Astrocyte of the hippocampus (primary cell): ENCODE results near the gene CCNL2.
"Not testable (repeated sequence)": the region's sequence is repeated elsewhere in the genome, so short reads cannot be mapped to it uniquely, and the experiment has no call there.

Experiments used
- DNase-seq: peaks from one replicate; pipeline ENCODE4 v3.0.0; 2011; ENCODE audit warnings: low read depth, low spot score

CCNL2 gene

GRCh38 chr1:1399187-1399871 lies at the start of gene CCNL2:
CCNL2 (minus strand) TSS chr1:1399335; CDS start chr1:1399306, 29 bp downstream.
- DNase-seq: peak; percentile 100

- not testable (repeated sequence) for DNase-seq
Measured at GRCh38 chr1:1446631-1447030, 47.5 kb upstream of the CCNL2 start.

GRCh38 chr1:1442069-1442770 lies 43.1 kb upstream of the CCNL2 start:
- DNase-seq: no peak

GRCh38 chr1:1441002-1441888 lies 42.1 kb upstream of the CCNL2 start:
- DNase-seq: peak; percentile 68

- no peak for DNase-seq
Measured at GRCh38 chr1:1440262-1441001, 41.3 kb upstream of the CCNL2 start.

- DNase-seq: no peak
Measured at GRCh38 chr1:1439546-1440261, 40.6 kb upstream of the CCNL2 start.

- DNase-seq: no peak
Measured at GRCh38 chr1:1438531-1439381, 39.6 kb upstream of the CCNL2 start.

GRCh38 chr1:1437904-1438376 lies 38.8 kb upstream of the CCNL2 start:
- DNase-seq: no peak

- no peak for DNase-seq
Measured at GRCh38 chr1:1437033-1437903, 38.1 kb upstream of the CCNL2 start.

- no peak for DNase-seq
Measured at GRCh38 chr1:1436630-1437032, 37.5 kb upstream of the CCNL2 start.

- no peak for DNase-seq
Measured at GRCh38 chr1:1435911-1436629, 36.9 kb upstream of the CCNL2 start.

GRCh38 chr1:1435106-1435903 lies 36.2 kb upstream of the CCNL2 start, which contains the start of gene VWA1:
VWA1 (plus strand) TSS chr1:1435690; CDS start chr1:1435749, 59 bp downstream.
- peak; percentile 92 for DNase-seq

- no peak for DNase-seq
Measured at GRCh38 chr1:1434824-1435105, 35.6 kb upstream of the CCNL2 start.

GRCh38 chr1:1434131-1434823 lies 35.1 kb upstream of the CCNL2 start:
- peak; percentile 92 for DNase-seq

GRCh38 chr1:1433804-1434130 lies 34.6 kb upstream of the CCNL2 start:
- DNase-seq: peak; percentile 91

- DNase-seq: peak; percentile 59
Measured at GRCh38 chr1:1432951-1433803, 34.0 kb upstream of the CCNL2 start.
